ENCODE results near the gene MOV10L1. TPM values are rescaled to one million over a fixed set of nuclear protein-coding genes. Genes with fewer than 3 reads are reported as not detected.
"Not testable (repeated sequence)": the region's sequence is repeated elsewhere in the genome, so short reads cannot be mapped to it uniquely, and the experiment has no call there.

Gene MOV10L1
- total and polyA plus RNA-seq, 10 donors: 0.10 to 0.37 (median 0.15) TPM; not detected in 7

- Histone ChIP-seq H3K27ac (no peak overlapping the region), H3K36me3 (no peaks in the 10 kb centered on the region), H3K4me1 (peaks cover 0 to 33% (median 9%) of the 10 kb centered on the region in 6 donors), H3K27me3 (replicated peaks in 1 of 7) (peaks cover 0 to 44% (median 0%) of the 10 kb centered on the region in 7 donors), H3K4me3 (no peak overlapping the region), H3K9me3 (no peaks in the 10 kb centered on the region)
- intact Hi-C loops (cut with DNase I; ENCODE audit: low total_unique reads): no loop called here
- TF ChIP-seq CTCF (IDR thresholded peaks at IDR 0.05 in 8 of 11, conservative IDR thresholded peaks at IDR 0.05 in 3 of 11) (peak in 10 of 11 experiments; percentile 16 to 56 (median 50)), POLR2AphosphoS5 (IDR thresholded peaks at IDR 0.05) (no peak), POLR2A (IDR thresholded peaks at IDR 0.05) (no peak)
- no peak for DNase-seq
- WGBS, 5 donors: 63 to 75% (median 67%) methylated on average over 23 to 27 of the region's 27 CpGs
Observed at GRCh38 chr22:50146439-50147238, 56.8 kb downstream of the MOV10L1 start.

DNA sequence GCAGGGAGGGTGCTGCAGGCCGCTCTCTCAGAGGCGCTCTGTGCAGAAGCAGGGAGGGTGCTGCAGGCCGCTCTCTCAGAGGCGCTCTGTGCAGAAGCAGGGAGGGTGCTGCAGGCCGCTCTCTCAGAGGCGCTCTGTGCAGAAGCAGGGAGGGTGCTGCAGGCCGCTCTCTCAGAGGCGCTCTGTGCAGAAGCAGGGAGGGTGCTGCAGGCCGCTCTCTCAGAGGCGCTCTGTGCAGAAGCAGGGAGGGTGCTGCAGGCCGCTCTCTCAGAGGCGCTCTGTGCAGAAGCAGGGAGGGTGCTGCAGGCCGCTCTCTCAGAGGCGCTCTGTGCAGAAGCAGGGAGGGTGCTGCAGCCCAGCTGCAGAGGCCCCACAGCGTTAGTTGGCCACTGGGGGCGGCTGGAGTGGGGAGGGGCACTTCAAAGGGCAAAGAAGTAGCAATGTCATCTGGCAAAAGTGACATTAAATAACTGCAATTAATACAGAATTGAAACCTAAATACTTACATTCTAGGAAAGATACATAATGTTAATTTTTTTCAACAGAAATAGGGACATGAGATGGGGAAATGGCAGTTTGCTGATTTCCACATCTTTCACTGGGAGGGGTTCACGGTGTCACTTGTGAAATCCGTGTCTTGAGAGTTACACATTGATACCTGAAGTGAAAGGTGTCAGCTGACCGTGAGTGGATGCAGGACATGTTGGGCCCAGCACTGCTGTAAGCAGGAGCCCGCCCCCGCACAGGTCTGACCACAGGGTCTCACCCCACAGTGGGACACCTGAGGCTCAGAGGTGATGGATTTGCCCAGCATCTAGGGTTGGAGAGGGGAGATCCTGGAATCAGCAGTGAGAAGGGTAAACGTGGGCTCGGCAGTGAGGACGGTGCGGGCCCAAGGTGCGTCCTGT lies 57.7 kb downstream of the MOV10L1 start:
- H3K9me3 ChIP-seq; H3K27ac ChIP-seq; H3K4me3 ChIP-seq; DNase-seq; intact Hi-C loops (cut with DNase I; ENCODE audit: low total_unique reads); H3K36me3 ChIP-seq: not testable (repeated sequence)
- H3K27me3 ChIP-seq (replicated peaks in 1 of 7): peaks cover 0 to 37% (median 0%) of the 10 kb centered on the region in 7 donors
- peaks cover 0 to 33% (median 9%) of the 10 kb centered on the region in 6 donors for H3K4me1 ChIP-seq
- WGBS, 5 donors: 45 to 80% (median 70%) methylated on average over 13 to 16 of the region's 26 CpGs

- Histone ChIP-seq H3K4me3 (no peak overlapping the region), H3K36me3 (no peaks in the 10 kb centered on the region), H3K27me3 (replicated peaks in 1 of 7) (peaks cover 0 to 31% (median 0%) of the 10 kb centered on the region in 7 donors), H3K27ac (no peak overlapping the region), H3K4me1 (peaks cover 0 to 31% (median 9%) of the 10 kb centered on the region in 6 donors), H3K9me3 (no peaks in the 10 kb centered on the region)
- no peak for DNase-seq
- TF ChIP-seq POLR2AphosphoS5 (IDR thresholded peaks at IDR 0.05): no peak
- no peak for TF ChIP-seq CTCF (IDR thresholded peaks at IDR 0.05 in 8 of 11, conservative IDR thresholded peaks at IDR 0.05 in 3 of 11)
- no peak for TF ChIP-seq POLR2A (IDR thresholded peaks at IDR 0.05)
- 71 to 87% (median 80%) methylated on average over 10 to 12 of the region's 12 CpGs for WGBS, 5 donors
- intact Hi-C loops (cut with DNase I; ENCODE audit: low total_unique reads): no loop called here
Observed at GRCh38 chr22:50148166-50148500, 58.3 kb downstream of the MOV10L1 start.

DNA sequence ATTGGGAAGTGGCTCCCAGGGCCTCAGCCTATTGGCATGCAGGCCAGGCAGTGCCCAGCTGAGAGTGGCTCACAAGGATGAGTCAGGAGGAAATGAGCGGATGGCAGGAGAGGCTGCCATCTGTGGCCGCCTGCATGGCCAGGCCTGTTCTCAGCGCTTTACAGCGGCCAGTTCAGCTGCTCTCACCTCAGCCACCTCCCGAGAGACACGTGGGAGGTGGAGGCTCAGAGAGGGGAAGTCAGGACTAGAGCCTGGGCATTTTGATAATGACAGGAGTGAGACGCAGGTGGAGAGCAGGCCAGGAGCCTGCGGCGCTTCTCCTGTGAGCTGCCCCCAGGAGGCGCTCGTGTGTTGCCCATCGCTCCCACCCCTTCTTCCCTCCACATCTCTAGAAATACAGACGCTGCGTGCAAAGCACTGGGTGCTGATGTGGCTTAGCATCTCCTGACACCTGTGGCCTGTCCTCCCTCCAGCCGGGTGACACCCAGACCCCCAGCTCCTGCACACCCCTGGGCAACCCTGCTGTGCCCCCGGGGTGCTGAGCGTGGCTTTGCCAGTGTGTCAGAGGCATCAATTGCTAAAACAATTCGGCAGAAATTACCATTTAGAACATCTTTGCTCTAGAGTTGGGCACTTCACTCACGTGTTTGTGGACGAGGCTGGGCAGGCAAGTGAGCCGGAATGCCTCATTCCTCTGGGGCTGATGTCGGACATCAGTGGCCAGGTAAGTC lies 59.4 kb downstream of the MOV10L1 start:
- TF ChIP-seq POLR2AphosphoS5 (IDR thresholded peaks at IDR 0.05) (peak; percentile 40 to 61 (median 51)), POLR2A (IDR thresholded peaks at IDR 0.05) (no peak), CTCF (IDR thresholded peaks at IDR 0.05 in 8 of 11, conservative IDR thresholded peaks at IDR 0.05 in 3 of 11) (peak; percentile 71 to 96 (median 88))
- no peak overlapping the region for H3K27ac ChIP-seq
- H3K36me3 ChIP-seq: no peaks in the 10 kb centered on the region
- DNase-seq: peak; percentile 93
- intact Hi-C loops (cut with DNase I; ENCODE audit: low total_unique reads): no loop called here
- WGBS, 5 donors: 29 to 41% (median 36%) methylated on average over 19 to 22 of the region's 22 CpGs
- peaks cover 0 to 28% (median 9%) of the 10 kb centered on the region in 6 donors for H3K4me1 ChIP-seq
- H3K27me3 ChIP-seq (replicated peaks in 1 of 7): peaks cover 0 to 24% (median 0%) of the 10 kb centered on the region in 7 donors
- no peak overlapping the region for H3K4me3 ChIP-seq
- no peaks in the 10 kb centered on the region for H3K9me3 ChIP-seq

All from spleen (tissue), 11 donors.